Small intestine (tissue), 7 donors: ENCODE measurements around the gene PAPSS2. TPM values are rescaled to one million over a fixed set of nuclear protein-coding genes. Genes with fewer than 3 reads are reported as not detected.
A peak's percentile ranks its signal among the peaks of the same experiment; 100 is the strongest.

Source experiments
- DNase-seq, 2 donors: peaks; one replicate each; pipeline versions ENCODE4 v3.0.0 to v3.0.0-alpha.2; 2013
- FAIRE-seq: peaks from 2 replicates; lab custom pipeline; 2012; peaks lifted over from hg19 to GRCh38; lab: Jason Lieb, UNC
- H3K27ac ChIP-seq, 3 donors: one replicate each; pipeline ENCODE4 v1.5.1; 2013; ENCODE audit warnings: low read length in 2 of 3, mild to moderate bottlenecking in 2 of 3, control low read depth in 1 of 3, inconsistent platforms in 1 of 3, low read depth in 1 of 3, moderate library complexity in 1 of 3
- H3K27me3 ChIP-seq, 3 donors: one replicate each; pipeline ENCODE4 v1.6.1; 2013; ENCODE audit warnings: low read length in 3 of 3, inconsistent platforms in 1 of 3; ENCODE audit not compliant: control insufficient read depth in 3 of 3, insufficient read depth in 3 of 3
- H3K36me3 ChIP-seq, 3 donors: one replicate each; pipeline ENCODE4 v1.6.1; 2013; ENCODE audit warnings: low read length in 3 of 3, inconsistent platforms in 1 of 3, low read depth in 1 of 3, mild to moderate bottlenecking in 1 of 3, moderate library complexity in 1 of 3; ENCODE audit not compliant: control insufficient read depth in 3 of 3, insufficient read depth in 2 of 3
- H3K4me1 ChIP-seq, 3 donors: one replicate each; pipeline ENCODE4 v1.6.1; 2013; ENCODE audit warnings: low read length in 2 of 3, inconsistent platforms in 1 of 3, low read depth in 1 of 3, mild to moderate bottlenecking in 1 of 3, moderate library complexity in 1 of 3; ENCODE audit not compliant: control insufficient read depth in 3 of 3, insufficient read depth in 2 of 3
- H3K4me3 ChIP-seq, 3 donors: one replicate each; pipeline ENCODE4 v1.5.1; 2013; ENCODE audit warnings: low read length in 3 of 3, control low read depth in 1 of 3, inconsistent platforms in 1 of 3, low read depth in 1 of 3, mild to moderate bottlenecking in 1 of 3, moderate library complexity in 1 of 3
- H3K9me3 ChIP-seq, 2 donors: one replicate each; pipeline ENCODE4 v1.6.1; 2013; ENCODE audit warnings: low read depth in 1 of 2, low read length in 1 of 2; ENCODE audit not compliant: control insufficient read depth in 2 of 2, insufficient read depth in 1 of 2
- WGBS, 3 donors: extraction: QIAGEN DNeasy Blood & Tissue Kit; methylation state at CpG; one replicate each; pipeline ENCODE4 v1.1.7; 2013; 5-methylcytosine and 5-hydroxymethylcytosine counted together
- polyA plus RNA-seq, 4 donors: library from polyadenylated mRNA; stranded (reverse) in 3 of 4; unstranded in 1 of 4; fragments of 200-250 nt in 3 of 4; fragments of 120-200 nt in 1 of 4; gene quantifications; one replicate each; pipeline versions ENCODE4 v1.2.1 to v1.2.3, GENCODE V29; 2013
- donor health status: healthy with polysubstance abuse.
- donor health status: control.
- donor health status: control.
- donor health status: Bipolar disorder and iron deficiency.
- donor health status: healthy.

Gene PAPSS2
- polyA plus RNA-seq, 4 donors, result 28.4 to 90.5 (median 58.1) TPM

- no peaks in the 10 kb centered on the region for H3K4me1 ChIP-seq
- no peak for DNase-seq
- H3K9me3 ChIP-seq, result peaks cover 0 to 3% of the 10 kb centered on the region in 2 donors
- H3K27me3 ChIP-seq, result no peaks in the 10 kb centered on the region
- H3K36me3 ChIP-seq, result peaks cover 4 to 26% (median 16%) of the 10 kb centered on the region in 3 donors
- FAIRE-seq, result no peak
- 87 to 93% (median 87%) methylated on average over 5 of the region's 5 CpGs for WGBS, 3 donors
- no peak overlapping the region for H3K4me3 ChIP-seq
- no peak overlapping the region for H3K27ac ChIP-seq
Observed at GRCh38 chr10:87765666-87766376, 106.1 kb downstream of the PAPSS2 start.

- no peak for FAIRE-seq
- Histone ChIP-seq H3K27me3 (no peaks in the 10 kb centered on the region), H3K4me1 (no peaks in the 10 kb centered on the region), H3K9me3 (peaks cover 0 to 3% of the 10 kb centered on the region in 2 donors), H3K27ac (no peak overlapping the region), H3K4me3 (no peak overlapping the region), H3K36me3 (peaks cover 4 to 26% (median 16%) of the 10 kb centered on the region in 3 donors)
- WGBS, 3 donors, result 89 to 94% (median 89%) methylated on average over 5 of the region's 5 CpGs
- DNase-seq, result no peak
Observed at GRCh38 chr10:87767253-87767652, 107.6 kb downstream of the PAPSS2 start.

DNA sequence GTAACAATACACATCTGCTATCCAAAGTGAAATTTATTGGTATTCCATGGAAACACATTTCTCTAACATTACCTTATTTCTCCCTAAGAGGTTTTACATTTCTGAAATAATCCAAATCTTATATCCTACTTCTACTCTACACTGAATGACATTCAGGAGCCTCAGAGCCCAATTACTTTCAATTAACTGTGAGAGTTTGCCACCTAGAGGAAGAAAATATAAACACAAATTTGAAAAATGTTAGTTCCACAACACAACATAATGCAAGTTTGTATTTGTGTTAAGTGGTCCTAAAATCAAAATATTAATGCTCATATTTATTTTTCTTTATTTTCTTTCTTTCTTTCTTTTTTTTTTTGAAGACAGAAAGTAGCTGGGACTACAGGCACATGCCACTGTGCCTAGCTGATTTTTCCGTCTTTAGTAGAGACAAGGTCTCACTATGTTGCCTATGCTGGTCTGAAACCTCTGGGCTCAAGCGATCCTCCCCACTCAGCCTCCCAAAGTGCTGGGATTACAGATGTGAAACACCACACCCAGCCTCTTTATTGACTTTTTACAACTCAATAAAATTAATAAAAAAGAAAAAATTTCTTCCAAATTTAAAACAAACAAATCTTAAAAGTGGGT is 112.3 kb downstream of the PAPSS2 start:
- 86 to 87% (median 86%) methylated on average over 2 of the region's 2 CpGs for WGBS, 3 donors
- peak; percentile 86 for FAIRE-seq
- peak; percentile 40 to 47 for DNase-seq
- Histone ChIP-seq H3K4me3 (no peak overlapping the region), H3K36me3 (peaks cover 4 to 25% (median 14%) of the 10 kb centered on the region in 3 donors), H3K27ac (no peak overlapping the region), H3K4me1 (no peaks in the 10 kb centered on the region), H3K27me3 (no peaks in the 10 kb centered on the region), H3K9me3 (no peaks in the 10 kb centered on the region)

DNA sequence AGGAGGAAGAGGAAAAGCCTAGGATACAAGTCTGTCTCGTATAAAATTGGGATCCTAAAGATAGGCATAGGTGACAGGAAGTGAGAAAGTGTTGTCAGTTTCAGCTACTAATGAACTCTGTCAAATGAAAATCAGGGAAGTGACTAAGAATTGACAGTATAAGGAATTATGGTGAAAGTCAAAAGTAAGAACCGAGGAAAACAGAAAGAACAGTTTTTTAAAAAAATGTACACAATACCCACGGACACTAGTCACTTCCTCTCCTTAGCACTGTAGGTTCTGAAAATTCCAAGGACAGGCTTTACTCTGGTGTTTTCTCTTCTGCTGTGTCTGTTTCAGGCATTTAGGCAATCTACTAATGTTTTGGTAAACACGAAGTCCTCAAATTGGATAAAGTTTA is 116.1 kb downstream of the PAPSS2 start:
- Histone ChIP-seq H3K36me3 (peaks cover 0 to 15% (median 6%) of the 10 kb centered on the region in 3 donors), H3K4me3 (no peak overlapping the region), H3K27me3 (no peaks in the 10 kb centered on the region), H3K9me3 (no peaks in the 10 kb centered on the region), H3K4me1 (no peaks in the 10 kb centered on the region), H3K27ac (no peak overlapping the region)
- 56 to 83% (median 70%) methylated on average over 4 of the region's 4 CpGs for WGBS, 3 donors
- DNase-seq (no peak), FAIRE-seq (no peak)

DNA sequence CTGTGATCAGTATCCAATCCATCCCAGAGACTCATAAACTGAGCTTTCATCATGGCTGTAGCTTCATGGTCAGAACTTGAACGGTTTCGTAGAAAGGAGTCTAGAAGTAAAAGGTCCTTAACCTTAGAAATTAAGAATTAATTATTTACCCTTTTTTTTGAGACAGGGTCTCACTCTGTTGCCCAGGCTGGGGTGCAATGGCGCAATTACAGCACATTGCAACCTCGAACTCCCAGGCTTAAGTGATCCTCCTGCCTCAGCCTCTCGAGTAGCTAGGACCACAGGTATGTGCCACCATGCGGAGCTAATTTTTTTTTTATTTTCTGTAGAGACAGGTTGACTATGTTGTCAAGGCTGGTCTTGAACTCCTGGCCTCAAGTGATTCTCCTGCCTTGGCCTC is 116.7 kb downstream of the PAPSS2 start:
- no peak overlapping the region for H3K27ac ChIP-seq
- no peaks in the 10 kb centered on the region for H3K9me3 ChIP-seq
- 93 to 97% (median 95%) methylated on average over 6 of the region's 6 CpGs for WGBS, 3 donors
- FAIRE-seq (no peak), DNase-seq (no peak)
- no peaks in the 10 kb centered on the region for H3K27me3 ChIP-seq
- no peak overlapping the region for H3K4me3 ChIP-seq
- H3K36me3 ChIP-seq, result peaks cover 0 to 15% (median 6%) of the 10 kb centered on the region in 3 donors
- H3K4me1 ChIP-seq, result no peaks in the 10 kb centered on the region

DNA sequence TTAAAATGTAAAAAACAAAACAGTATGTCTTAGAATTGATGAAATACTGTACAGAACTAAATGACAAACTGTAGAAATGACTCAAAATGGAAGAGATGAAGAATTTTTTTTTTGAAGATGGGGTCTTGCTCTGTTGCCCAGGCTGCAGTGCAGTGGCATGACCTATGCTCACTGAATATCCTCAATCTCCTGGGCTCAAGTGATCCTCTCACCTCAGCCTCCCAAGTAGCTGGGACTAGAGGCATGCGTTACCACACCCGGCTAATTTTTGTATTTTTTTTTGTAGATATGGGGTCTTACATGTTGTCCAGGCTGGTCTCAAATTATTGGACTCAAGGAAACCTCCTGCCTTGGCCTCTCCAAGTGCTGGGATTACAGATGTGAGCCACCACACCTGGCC is 121.9 kb downstream of the PAPSS2 start:
- no peak for FAIRE-seq
- Histone ChIP-seq H3K4me1 (no peaks in the 10 kb centered on the region), H3K27me3 (no peaks in the 10 kb centered on the region), H3K4me3 (no peak overlapping the region), H3K36me3 (peaks cover 0 to 19% (median 2%) of the 10 kb centered on the region in 3 donors), H3K9me3 (no peaks in the 10 kb centered on the region), H3K27ac (no peak overlapping the region)
- no peak for DNase-seq
- 96 to 98% (median 98%) methylated on average over 2 of the region's 2 CpGs for WGBS, 3 donors

- peaks cover 0 to 25% (median 4%) of the 10 kb centered on the region in 3 donors for H3K36me3 ChIP-seq
- H3K4me1 ChIP-seq, result no peaks in the 10 kb centered on the region
- peak in 1 of 2 donors; percentile 23 for DNase-seq
- WGBS, 3 donors, result 75 to 96% (median 85%) methylated on average over 6 of the region's 6 CpGs
- H3K9me3 ChIP-seq, result no peaks in the 10 kb centered on the region
- no peak overlapping the region for H3K27ac ChIP-seq
- no peak overlapping the region for H3K4me3 ChIP-seq
- FAIRE-seq, result no peak
- no peaks in the 10 kb centered on the region for H3K27me3 ChIP-seq
Observed at GRCh38 chr10:87782721-87783120, 123.0 kb downstream of the PAPSS2 start.

- no peaks in the 10 kb centered on the region for H3K4me1 ChIP-seq
- no peak for FAIRE-seq
- H3K36me3 ChIP-seq, result peaks cover 0 to 29% (median 4%) of the 10 kb centered on the region in 3 donors
- H3K27ac ChIP-seq, result no peak overlapping the region
- H3K4me3 ChIP-seq, result no peak overlapping the region
- DNase-seq, result no peak
- H3K9me3 ChIP-seq, result no peaks in the 10 kb centered on the region
- H3K27me3 ChIP-seq, result no peaks in the 10 kb centered on the region
- WGBS, 3 donors, result 96 to 99% (median 98%) methylated on average over 7 of the region's 7 CpGs
Observed at GRCh38 chr10:87786421-87786820, 126.7 kb downstream of the PAPSS2 start.
